Pancreas (tissue), 10 donors: ENCODE results near the gene CCDC175. TPM values are rescaled to one million over a fixed set of nuclear protein-coding genes. Genes with fewer than 3 reads are reported as not detected.

Source experiments
- ATAC-seq, 4 donors: fragments of 200-7000 bp; cut with Tn5 transposase; one replicate each; pipeline versions ENCODE4 v1.8.0 to v1.9.1; 2020; ENCODE audit warnings: mild to moderate bottlenecking in 4 of 4, moderate library complexity in 4 of 4
- DNase-seq, 6 donors: peaks; one replicate each; pipeline ENCODE4 v3.0.0-alpha.2; 2020
- FAIRE-seq: peaks from 2 replicates; lab custom pipeline; 2012; peaks lifted over from hg19 to GRCh38; lab: Jason Lieb, UNC
- H3K27ac ChIP-seq, 4 donors: fragments of 200-600 bp; sonication (generic); 1 replicate in 3 of 4; 2 replicates in 1 of 4; pipeline versions ENCODE4 v1.5.0 to v1.8.0; 2020
- H3K27me3 ChIP-seq, 4 donors: fragments of 200-600 bp; one replicate each; pipeline ENCODE4 v1.8.0; 2021
- H3K36me3 ChIP-seq, 3 donors: fragments of 200-600 bp; sonication (generic) in 1 of 3; one replicate each; pipeline versions ENCODE4 v1.5.0 to v1.8.0; 2020 to 2021
- H3K4me1 ChIP-seq, 3 donors: fragments of 200-600 bp; one replicate each; pipeline ENCODE4 v1.8.0; 2021
- H3K4me3 ChIP-seq, 4 donors: fragments of 200-600 bp; sonication (generic) in 2 of 4; one replicate each; pipeline versions ENCODE4 v1.5.0 to v1.8.0; 2020 to 2021
- H3K9me3 ChIP-seq, 4 donors: fragments of 200-600 bp; one replicate each; pipeline ENCODE4 v1.8.0; 2021
- WGBS, 2 donors: extraction: QIAGEN DNeasy Blood & Tissue Kit; methylation state at CpG; one replicate each; pipeline ENCODE4 v1.1.7; 2013; 5-methylcytosine and 5-hydroxymethylcytosine counted together
- intact Hi-C, 3 donors: fragments of 100-400 bp; cut with DNase I; formaldehyde crosslinking; loops; one replicate each; pipeline versions ENCODE4 v1.11.1 to v1.14.2; 2022
- polyA plus RNA-seq, 2 donors: library from polyadenylated mRNA; stranded (reverse); fragments of 200-250 nt; gene quantifications; one replicate each; pipeline ENCODE4 v1.2.3, GENCODE V29; 2013
- total RNA-seq, 6 donors: library from RNA; stranded (reverse); fragmentation: NEBNext Ultra II Directional in 4 of 6; extraction: Animal tissue kit (Norgen Biotek cat#: 25700) in 4 of 6; gene quantifications; one replicate each; pipeline versions ENCODE4 v1.2.1 to v1.2.4, GENCODE V29; 2021 to 2023
- TF ChIP-seq, protein P1 (sequence below), 4 donors: fragments of 200-600 bp; sonication (generic) in 3 of 4; IDR thresholded peaks; one replicate each; pipeline versions ENCODE4 v1.5.0 to v1.8.0; 2021; ENCODE audit warnings: antibody characterized with exemption in 4 of 4
- donor health status: healthy with polysubstance abuse.
- donor health status: DM: no; HTN: no; CAD: no; lungs with moderate emphysema.
- donor health status: DM: no; HTN: no; CAD: no.
- donor health status: control.
- donor health status: control.
- donor health status: Bipolar disorder and iron deficiency.
- donor health status: DM: yes; HTN: yes; CAD: no.
- donor health status: DM: no; HTN: no; CAD: no.
- donor health status: DM: no; HTN: no; CAD: no.
- donor health status: DM: yes; HTN: yes; CAD: no.

Gene CCDC175
- total and polyA plus RNA-seq, 8 donors = not detected

DNA sequence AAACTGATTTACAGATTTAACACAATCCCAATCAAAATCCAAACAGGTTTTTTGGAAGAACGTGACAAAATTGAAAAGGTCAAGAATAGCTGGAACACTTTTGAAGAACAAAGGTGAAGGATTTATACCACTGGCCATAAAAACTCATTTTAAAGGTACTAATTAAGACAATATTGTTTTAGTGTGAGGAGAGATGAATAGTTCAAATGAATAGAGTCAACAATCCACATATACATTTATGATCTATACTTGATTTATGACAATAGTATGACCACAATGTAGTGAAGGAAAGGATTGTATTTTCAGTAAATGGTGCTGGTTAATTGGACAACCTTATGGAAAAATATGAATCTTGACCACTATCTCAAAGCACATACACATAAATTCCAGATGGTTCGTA is 29.3 kb downstream of the CCDC175 start:
- Histone ChIP-seq H3K9me3 (no peaks in the 10 kb centered on the region), H3K36me3 (no peaks in the 10 kb centered on the region), H3K27me3 (no peaks in the 10 kb centered on the region), H3K4me3 (no peak overlapping the region), H3K4me1 (no peaks in the 10 kb centered on the region), H3K27ac (no peak overlapping the region)
- FAIRE-seq (no peak), ATAC-seq (no peak), DNase-seq (no peak)
- 57 to 82% methylated on average over 2 of the region's 2 CpGs for WGBS, 2 donors
- TF ChIP-seq, protein P1, sequence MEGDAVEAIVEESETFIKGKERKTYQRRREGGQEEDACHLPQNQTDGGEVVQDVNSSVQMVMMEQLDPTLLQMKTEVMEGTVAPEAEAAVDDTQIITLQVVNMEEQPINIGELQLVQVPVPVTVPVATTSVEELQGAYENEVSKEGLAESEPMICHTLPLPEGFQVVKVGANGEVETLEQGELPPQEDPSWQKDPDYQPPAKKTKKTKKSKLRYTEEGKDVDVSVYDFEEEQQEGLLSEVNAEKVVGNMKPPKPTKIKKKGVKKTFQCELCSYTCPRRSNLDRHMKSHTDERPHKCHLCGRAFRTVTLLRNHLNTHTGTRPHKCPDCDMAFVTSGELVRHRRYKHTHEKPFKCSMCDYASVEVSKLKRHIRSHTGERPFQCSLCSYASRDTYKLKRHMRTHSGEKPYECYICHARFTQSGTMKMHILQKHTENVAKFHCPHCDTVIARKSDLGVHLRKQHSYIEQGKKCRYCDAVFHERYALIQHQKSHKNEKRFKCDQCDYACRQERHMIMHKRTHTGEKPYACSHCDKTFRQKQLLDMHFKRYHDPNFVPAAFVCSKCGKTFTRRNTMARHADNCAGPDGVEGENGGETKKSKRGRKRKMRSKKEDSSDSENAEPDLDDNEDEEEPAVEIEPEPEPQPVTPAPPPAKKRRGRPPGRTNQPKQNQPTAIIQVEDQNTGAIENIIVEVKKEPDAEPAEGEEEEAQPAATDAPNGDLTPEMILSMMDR (IDR thresholded peaks at IDR 0.05) = no peak
- intact Hi-C loops = no loop called here

DNA sequence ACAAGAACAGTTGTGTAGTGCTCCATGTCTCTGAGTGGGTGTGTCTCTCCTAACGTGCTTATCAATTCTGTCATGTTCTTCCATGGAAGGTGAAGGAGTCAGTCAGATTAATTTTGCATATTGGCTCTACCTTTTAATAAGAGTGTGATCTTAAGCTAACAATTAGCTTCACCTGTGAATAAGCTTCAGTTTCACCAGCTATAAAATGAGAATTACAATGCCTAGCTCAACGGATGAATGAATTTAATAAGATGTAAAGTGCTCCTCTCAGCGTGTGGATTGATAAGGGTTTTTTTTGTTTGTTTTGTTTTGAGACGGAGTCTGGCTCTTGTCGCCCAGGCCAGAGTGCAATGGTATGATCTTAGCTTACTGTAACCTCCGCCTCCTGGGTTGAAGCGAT is 32.7 kb downstream of the CCDC175 start:
- H3K4me3 ChIP-seq = no peak overlapping the region
- H3K27ac ChIP-seq = no peak overlapping the region
- H3K36me3 ChIP-seq = no peaks in the 10 kb centered on the region
- 44 to 51% methylated on average over 7 of the region's 7 CpGs for WGBS, 2 donors
- TF ChIP-seq, protein P1 (IDR thresholded peaks at IDR 0.05) = no peak
- intact Hi-C loops = no loop called here
- DNase-seq = no peak
- FAIRE-seq = no peak
- ATAC-seq = no peak
- no peaks in the 10 kb centered on the region for H3K9me3 ChIP-seq
- H3K4me1 ChIP-seq = no peaks in the 10 kb centered on the region
- no peaks in the 10 kb centered on the region for H3K27me3 ChIP-seq

DNA sequence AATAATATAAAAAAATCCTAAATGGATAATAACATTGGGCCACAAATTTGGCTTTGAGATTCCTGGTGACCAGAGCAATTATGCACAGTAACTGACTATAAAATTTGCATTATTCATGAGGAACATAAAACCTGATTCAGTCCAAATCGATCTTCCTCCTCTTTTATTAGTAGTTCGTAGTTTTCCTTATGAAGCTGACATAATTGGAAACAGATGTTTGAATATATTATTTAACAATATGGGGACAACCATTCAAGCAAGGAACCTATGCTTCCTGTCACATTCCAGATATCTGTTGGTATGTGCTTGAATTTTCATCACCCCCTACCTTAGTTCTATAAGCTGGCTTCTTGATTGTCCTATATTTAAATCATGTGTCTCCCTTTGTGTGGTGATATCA is 34.9 kb downstream of the CCDC175 start:
- Histone ChIP-seq H3K9me3 (no peaks in the 10 kb centered on the region), H3K36me3 (no peaks in the 10 kb centered on the region), H3K4me1 (no peaks in the 10 kb centered on the region), H3K4me3 (no peak overlapping the region), H3K27me3 (no peaks in the 10 kb centered on the region), H3K27ac (no peak overlapping the region)
- TF ChIP-seq, protein P1 (IDR thresholded peaks at IDR 0.05) = no peak
- no peak for FAIRE-seq
- intact Hi-C loops = no loop called here
- DNase-seq = no peak
- 67 to 75% methylated on average over 2 of the region's 2 CpGs for WGBS, 2 donors
- no peak for ATAC-seq

DNA sequence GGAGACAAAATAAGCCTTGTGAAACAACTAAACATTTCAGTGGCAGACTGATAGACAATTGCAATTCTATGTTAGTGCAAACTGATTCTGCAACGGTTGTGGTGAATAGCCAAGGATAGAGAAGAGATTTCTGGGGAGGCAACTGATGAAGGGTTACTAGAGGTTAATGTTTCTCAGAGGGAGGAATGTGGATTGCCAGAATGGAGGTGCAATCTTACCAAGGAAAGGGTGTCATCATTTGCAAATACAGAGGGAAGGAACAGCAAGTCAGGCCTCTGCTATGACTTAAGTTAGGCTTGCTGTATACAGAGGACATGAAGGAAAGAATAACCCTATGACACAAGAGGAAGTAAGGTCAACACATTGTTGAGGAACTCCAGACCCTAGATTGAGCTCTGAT is 35.8 kb downstream of the CCDC175 start:
- WGBS, 2 donors = 15 to 17% methylated on average over 1 of the region's 1 CpG
- Histone ChIP-seq H3K4me3 (no peak overlapping the region), H3K27me3 (no peaks in the 10 kb centered on the region), H3K27ac (no peak overlapping the region), H3K4me1 (no peaks in the 10 kb centered on the region), H3K36me3 (no peaks in the 10 kb centered on the region), H3K9me3 (no peaks in the 10 kb centered on the region)
- ATAC-seq (no peak), FAIRE-seq (no peak), DNase-seq (no peak)
- TF ChIP-seq, protein P1 (IDR thresholded peaks at IDR 0.05) = no peak
- intact Hi-C loops = no loop called here

DNA sequence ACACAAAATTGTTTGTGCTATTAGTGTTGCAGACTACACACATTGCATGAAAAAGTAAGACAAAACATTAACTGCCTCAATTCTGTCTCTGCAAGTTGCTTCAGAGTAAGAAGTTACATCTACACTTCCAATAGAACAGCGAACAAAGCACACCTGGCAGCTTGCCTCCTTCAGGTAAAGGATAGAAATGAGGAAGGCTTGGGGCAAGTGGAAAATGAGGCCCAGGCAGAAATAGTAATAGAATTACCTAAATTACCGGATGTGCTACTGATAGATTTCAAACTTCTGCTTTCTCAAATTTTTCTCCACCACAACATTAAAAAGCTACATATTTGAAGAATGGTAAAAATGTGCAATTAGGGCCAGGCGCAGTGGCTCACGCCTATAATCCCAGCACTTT is 37.7 kb downstream of the CCDC175 start:
- TF ChIP-seq, protein P1 (IDR thresholded peaks at IDR 0.05) = no peak
- ATAC-seq = no peak
- Histone ChIP-seq H3K36me3 (no peaks in the 10 kb centered on the region), H3K27me3 (no peaks in the 10 kb centered on the region), H3K27ac (no peak overlapping the region), H3K4me1 (no peaks in the 10 kb centered on the region), H3K9me3 (no peaks in the 10 kb centered on the region), H3K4me3 (no peak overlapping the region)
- no peak for DNase-seq
- FAIRE-seq = no peak
- 84 to 94% methylated on average over 4 of the region's 4 CpGs for WGBS, 2 donors
- intact Hi-C loops = no loop called here
